Mucosa of descending colon (tissue), 3 donors: ENCODE results near the gene DLEC1. TPM values are rescaled to one million over a fixed set of nuclear protein-coding genes. Genes with fewer than 3 reads are reported as not detected.

Source experiments
- ATAC-seq: fragments of 200-7000 bp; cut with Tn5 transposase; one replicate; pipeline ENCODE4 v1.9.1; 2020; ENCODE audit warnings: mild to moderate bottlenecking, moderate library complexity
- DNase-seq, 3 donors: peaks; one replicate each; pipeline ENCODE4 v3.0.0-alpha.2; 2020
- H3K36me3 ChIP-seq: fragments of 200-600 bp; one replicate; pipeline ENCODE4 v1.8.0; 2021; ENCODE audit warnings: low read depth, mild to moderate bottlenecking
- H3K4me1 ChIP-seq: fragments of 200-600 bp; one replicate; pipeline ENCODE4 v1.8.0; 2021; ENCODE audit warnings: low read depth, mild to moderate bottlenecking
- H3K4me3 ChIP-seq: fragments of 200-600 bp; one replicate; pipeline ENCODE4 v1.8.0; 2021; ENCODE audit warnings: mild to moderate bottlenecking
- H3K9me3 ChIP-seq: fragments of 200-600 bp; one replicate; pipeline ENCODE4 v1.8.0; 2021; ENCODE audit warnings: mild to moderate bottlenecking
- CTCF ChIP-seq: fragments of 200-600 bp; IDR thresholded peaks from one replicate; pipeline ENCODE4 v1.8.0; 2022; ENCODE audit warnings: antibody characterized with exemption, mild to moderate bottlenecking
- intact Hi-C, 2 donors: fragments of 100-400 bp; cut with DNase I in 1 of 2; cut with micrococcal nuclease in 1 of 2; formaldehyde crosslinking; loops; one replicate each; pipeline versions ENCODE4 v1.11.0 to v1.11.1; 2022; cut with DNase I, micrococcal nuclease
- total RNA-seq, 3 donors: library from RNA; stranded (reverse); fragmentation: NEBNext Ultra II Directional in 2 of 3; extraction: Animal tissue kit (Norgen Biotek cat#: 25700) in 2 of 3; gene quantifications; one replicate each; pipeline versions ENCODE4 v1.2.1 to v1.2.4, GENCODE V29; 2021 to 2023
- donor health status: DM: no; HTN: no; CAD: no; lungs with moderate emphysema.
- donor health status: DM: no; HTN: no; CAD: no.
- donor health status: DM: no; HTN: yes; CAD: no.

Gene DLEC1
- total RNA-seq, 3 donors from 2014 or later, result 0.73 to 1.7 (median 1.5) TPM

- H3K4me1 ChIP-seq, result peaks cover 40% of the 10 kb centered on the region
- DNase-seq, result no peak
- TF ChIP-seq CTCF, result no peak
- intact Hi-C loops, result no loop called here
- no peak overlapping the region for H3K4me3 ChIP-seq
- ATAC-seq, result no peak
- no peaks in the 10 kb centered on the region for H3K9me3 ChIP-seq
- no peaks in the 10 kb centered on the region for H3K36me3 ChIP-seq
Measured at GRCh38 chr3:37994639-37994972, 44.4 kb upstream of the DLEC1 start.

- Histone ChIP-seq H3K36me3 (no peaks in the 10 kb centered on the region), H3K4me3 (no peak overlapping the region), H3K4me1 (peaks cover 32% of the 10 kb centered on the region), H3K9me3 (no peaks in the 10 kb centered on the region)
- intact Hi-C loops, result no loop called here
- DNase-seq (peak in 1 of 3 donors; percentile 55), ATAC-seq (no peak)
- TF ChIP-seq CTCF, result no peak
Measured at GRCh38 chr3:37995652-37996641, 43.1 kb upstream of the DLEC1 start.

- peak; percentile 63 for ATAC-seq
- TF ChIP-seq CTCF, result peak; percentile 89
Measured at GRCh38 chr3:37996785-37997301, 42.2 kb upstream of the DLEC1 start.

GRCh38 chr3:37997342-37997741 lies 41.7 kb upstream of the DLEC1 start:
- DNase-seq (peak in 2 of 3 donors; percentile 51 to 69), ATAC-seq (no peak)

More at GRCh38 chr3:37996785-37997301, 42.2 kb upstream of the DLEC1 start:
- no peak overlapping the region for H3K4me3 ChIP-seq
- intact Hi-C loops, result no loop called here
- peaks cover 32% of the 10 kb centered on the region for H3K4me1 ChIP-seq
- H3K9me3 ChIP-seq, result no peaks in the 10 kb centered on the region
- H3K36me3 ChIP-seq, result no peaks in the 10 kb centered on the region
- DNase-seq, result peak; percentile 74 to 92 (median 84)

GRCh38 chr3:37997791-37998370 lies 41.1 kb upstream of the DLEC1 start:
- Histone ChIP-seq H3K4me3 (no peak overlapping the region), H3K4me1 (peaks cover 37% of the 10 kb centered on the region), H3K9me3 (no peaks in the 10 kb centered on the region), H3K36me3 (no peaks in the 10 kb centered on the region)
- no peak for TF ChIP-seq CTCF
- intact Hi-C loops, result no loop called here
- ATAC-seq, result no peak
- peak in 2 of 3 donors; percentile 58 to 67 for DNase-seq

More at GRCh38 chr3:37997342-37997741, 41.7 kb upstream of the DLEC1 start:
- Histone ChIP-seq H3K4me1 (peaks cover 32% of the 10 kb centered on the region), H3K4me3 (no peak overlapping the region), H3K36me3 (no peaks in the 10 kb centered on the region), H3K9me3 (no peaks in the 10 kb centered on the region)
- TF ChIP-seq CTCF, result no peak
- intact Hi-C loops, result no loop called here
